GM10266 (cell line): ENCODE data around the gene STT3A.

Experiments used
- DNase-seq: peaks from one replicate; pipeline ENCODE4 v3.0.0; 2012; ENCODE audit errors: extremely low spot score
- TF ChIP-seq, protein P1 (sequence below): IDR thresholded peaks from 2 replicates; pipeline ENCODE4 v1.5.1; 2012; ENCODE audit warnings: mild to moderate bottlenecking, low read depth; ENCODE audit not compliant: control insufficient read depth, insufficient read depth; ENCODE audit errors: missing control alignments

STT3A gene

DNA sequence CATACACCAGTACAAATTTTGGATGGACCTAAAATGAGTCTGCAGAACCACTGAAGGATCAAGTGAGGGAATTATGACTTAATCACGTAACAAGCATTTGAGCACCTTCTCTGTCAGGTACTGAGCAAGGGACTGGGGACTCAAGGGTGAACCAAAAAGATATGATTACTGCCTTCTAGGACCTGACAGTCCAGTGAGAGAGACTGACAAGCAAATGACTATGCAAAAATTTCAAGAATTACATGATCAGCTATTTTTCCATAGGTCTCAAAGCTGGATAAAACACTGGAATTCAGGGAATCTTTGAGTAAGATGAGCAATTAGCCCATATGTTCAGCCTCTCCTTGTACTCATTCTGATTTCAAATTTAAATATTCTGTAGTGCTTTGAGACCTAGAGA, 5.2 kb upstream of the STT3A start:
- DNase-seq = no peak
- TF ChIP-seq, protein P1, sequence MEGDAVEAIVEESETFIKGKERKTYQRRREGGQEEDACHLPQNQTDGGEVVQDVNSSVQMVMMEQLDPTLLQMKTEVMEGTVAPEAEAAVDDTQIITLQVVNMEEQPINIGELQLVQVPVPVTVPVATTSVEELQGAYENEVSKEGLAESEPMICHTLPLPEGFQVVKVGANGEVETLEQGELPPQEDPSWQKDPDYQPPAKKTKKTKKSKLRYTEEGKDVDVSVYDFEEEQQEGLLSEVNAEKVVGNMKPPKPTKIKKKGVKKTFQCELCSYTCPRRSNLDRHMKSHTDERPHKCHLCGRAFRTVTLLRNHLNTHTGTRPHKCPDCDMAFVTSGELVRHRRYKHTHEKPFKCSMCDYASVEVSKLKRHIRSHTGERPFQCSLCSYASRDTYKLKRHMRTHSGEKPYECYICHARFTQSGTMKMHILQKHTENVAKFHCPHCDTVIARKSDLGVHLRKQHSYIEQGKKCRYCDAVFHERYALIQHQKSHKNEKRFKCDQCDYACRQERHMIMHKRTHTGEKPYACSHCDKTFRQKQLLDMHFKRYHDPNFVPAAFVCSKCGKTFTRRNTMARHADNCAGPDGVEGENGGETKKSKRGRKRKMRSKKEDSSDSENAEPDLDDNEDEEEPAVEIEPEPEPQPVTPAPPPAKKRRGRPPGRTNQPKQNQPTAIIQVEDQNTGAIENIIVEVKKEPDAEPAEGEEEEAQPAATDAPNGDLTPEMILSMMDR = no peak

- TF ChIP-seq, protein P1 = no peak
- no peak for DNase-seq
Measured at GRCh38 chr11:125588505-125588904, 4.1 kb upstream of the STT3A start.

GRCh38 chr11:125591649-125592304, 875 bp upstream of the STT3A start:
- TF ChIP-seq, protein P1 = no peak
- DNase-seq = peak; percentile 32

DNA sequence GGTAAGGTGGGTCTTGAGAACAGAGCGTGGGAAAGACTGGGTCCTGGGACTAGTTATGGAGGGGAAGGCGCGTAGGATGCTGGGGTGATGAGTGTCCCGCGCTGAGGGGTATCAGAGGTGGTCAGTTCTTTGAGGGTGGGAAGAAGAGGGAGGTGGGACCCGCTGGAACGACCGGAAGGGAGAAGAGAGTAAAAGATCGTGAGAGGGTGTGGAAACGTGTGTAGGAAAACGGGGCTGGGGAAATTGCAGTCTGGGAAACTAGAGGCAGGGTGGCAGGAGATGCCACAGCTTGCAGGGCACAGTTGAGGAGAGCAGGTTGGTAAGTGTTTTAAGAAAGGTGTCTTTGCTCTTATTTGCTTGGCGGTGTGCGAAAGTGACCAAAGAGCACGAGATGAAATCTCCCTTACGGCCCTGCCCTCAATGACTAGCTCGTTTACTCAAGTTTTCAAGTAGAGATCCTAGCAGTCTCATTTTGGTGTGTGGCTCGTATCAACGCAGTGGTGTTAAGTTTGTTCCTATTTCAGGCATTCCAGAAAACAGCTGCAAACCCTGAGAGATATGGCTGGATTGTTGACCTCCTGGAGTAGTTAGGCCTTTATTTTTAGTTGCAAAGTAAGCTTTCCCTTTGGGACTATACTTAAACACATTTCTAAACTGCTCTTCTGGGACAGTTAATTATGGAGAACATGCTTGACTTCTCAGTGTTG, 615 bp downstream of the STT3A start:
- DNase-seq = no peak
- TF ChIP-seq, protein P1 = no peak

GRCh38 chr11:125594958-125595357, 2.3 kb downstream of the STT3A start:
- TF ChIP-seq, protein P1 = no peak
- no peak for DNase-seq

- TF ChIP-seq, protein P1 = no peak
- DNase-seq = no peak
Measured at GRCh38 chr11:125600663-125601062, 8.0 kb downstream of the STT3A start.

GRCh38 chr11:125603207-125603606, 10.6 kb downstream of the STT3A start:
- no peak for DNase-seq
- TF ChIP-seq, protein P1 = no peak
